GM23338 (cell line): ENCODE measurements around the gene PCSK2. TPM values are rescaled to one million over a fixed set of nuclear protein-coding genes. Genes with fewer than 3 reads are reported as not detected.

Experiments used
- ATAC-seq: fragments of 200-7000 bp; cut with Tn5 transposase; 3 replicates; pipeline ENCODE4 v1.9.1; 2020
- DNase-seq: peaks from one replicate; pipeline ENCODE4 v3.0.0-alpha.2; 2015; ENCODE audit warnings: low spot score
- H2AFZ ChIP-seq: fragments of 200-600 bp; sonication (generic); 2 replicates; pipeline ENCODE4 v1.8.0; 2016; ENCODE audit warnings: antibody characterized with exemption, mild to moderate bottlenecking, moderate library complexity
- H3F3A ChIP-seq: fragments of 200-600 bp; sonication (generic); replicated peaks from 2 replicates; pipeline ENCODE4 v1.8.0; 2017; ENCODE audit warnings: antibody characterized with exemption, mixed run types, low read depth
- H3K27ac ChIP-seq: fragments of 200-600 bp; sonication (generic); 2 replicates; pipeline ENCODE4 v1.6.1; 2016; ENCODE audit warnings: low read depth
- H3K27me3 ChIP-seq: fragments of 200-600 bp; sonication (generic); 2 replicates; pipeline ENCODE4 v1.8.0; 2016; ENCODE audit warnings: mild to moderate bottlenecking, mixed run types, moderate library complexity; ENCODE audit not compliant: insufficient read depth
- H3K36me3 ChIP-seq: fragments of 200-600 bp; sonication (generic); 2 replicates; pipeline ENCODE4 v1.8.0; 2016; ENCODE audit warnings: mild to moderate bottlenecking; ENCODE audit not compliant: insufficient read depth
- H3K4me1 ChIP-seq: fragments of 200-600 bp; sonication (generic); 2 replicates; pipeline ENCODE4 v1.8.0; 2016; ENCODE audit warnings: mild to moderate bottlenecking, moderate library complexity; ENCODE audit not compliant: insufficient read depth
- H3K4me2 ChIP-seq: fragments of 200-600 bp; sonication (generic); 2 replicates; pipeline ENCODE4 v1.7.1; 2017; ENCODE audit warnings: mixed run types
- H3K4me3 ChIP-seq: fragments of 200-600 bp; sonication (generic); 2 replicates; pipeline ENCODE4 v1.6.1; 2016; ENCODE audit warnings: mixed run types
- H3K79me2 ChIP-seq: fragments of 200-600 bp; sonication (generic); replicated peaks from 2 replicates; pipeline ENCODE4 v1.8.0; 2017; ENCODE audit warnings: mild to moderate bottlenecking; ENCODE audit not compliant: insufficient read depth
- H3K9me2 ChIP-seq: fragments of 200-600 bp; sonication (generic); 2 replicates; pipeline ENCODE4 v1.8.0; 2017; ENCODE audit not compliant: insufficient read depth
- H4K20me1 ChIP-seq: fragments of 200-600 bp; sonication (generic); replicated peaks from 2 replicates; pipeline ENCODE4 v1.8.0; 2017; ENCODE audit warnings: mild to moderate bottlenecking; ENCODE audit not compliant: insufficient read depth
- H3K27ac Mint-ChIP-seq: 2 replicates; pipeline ENCODE4 v1.8.0; 2020; ENCODE audit warnings: inconsistent platforms, mild to moderate bottlenecking, moderate library complexity, mixed read lengths
- H3K27me3 Mint-ChIP-seq: 3 replicates; pipeline ENCODE4 v1.8.0; 2022; ENCODE audit warnings: low read depth, mild to moderate bottlenecking, moderate library complexity, mixed read lengths, inconsistent platforms; ENCODE audit not compliant: insufficient read depth, poor library complexity
- H3K36me3 Mint-ChIP-seq: 3 replicates; pipeline ENCODE4 v1.8.0; 2021; ENCODE audit warnings: low read depth, mild to moderate bottlenecking, inconsistent platforms, moderate library complexity, mixed read lengths
- H3K4me1 Mint-ChIP-seq: 3 replicates; pipeline ENCODE4 v1.8.0; 2020; ENCODE audit warnings: mild to moderate bottlenecking, inconsistent platforms, mixed read lengths
- H3K4me3 Mint-ChIP-seq: 3 replicates; pipeline ENCODE4 v1.8.0; 2021; ENCODE audit warnings: moderate library complexity, mild to moderate bottlenecking, inconsistent platforms, mixed read lengths
- H3K9me3 Mint-ChIP-seq: 3 replicates; pipeline ENCODE4 v1.8.0; 2020; ENCODE audit warnings: moderate library complexity, mild to moderate bottlenecking, inconsistent platforms, mixed read lengths
- CREB1 ChIP-seq: fragments of 250-450 bp; sonication (Bioruptor Pico); IDR thresholded peaks from 2 replicates; pipeline ENCODE4 v1.5.0; 2020; ENCODE audit warnings: low read depth, mild to moderate bottlenecking, moderate library complexity
- CTCF ChIP-seq, 2 experiments: fragments of 200-600 bp in 1 of 2; sonication (generic) in 1 of 2; conservative IDR thresholded peaks; 2 replicates each; pipeline versions ENCODE4 v1.5.1 to v1.6.1; 2016 to 2017; ENCODE audit warnings: antibody characterized with exemption in 2 of 2, low read depth in 2 of 2, mild to moderate bottlenecking in 2 of 2, moderate library complexity in 1 of 2
- EZH2 ChIP-seq: fragments of 200-600 bp; sonication (generic); IDR thresholded peaks from one replicate; pipeline ENCODE4 v1.8.0; 2017; ENCODE audit warnings: antibody characterized with exemption, mild to moderate bottlenecking, low read depth; ENCODE audit not compliant: unreplicated experiment
- JUNB ChIP-seq: IDR thresholded peaks from one replicate; pipeline ENCODE4 v1.6.1; 2016; ENCODE audit warnings: antibody characterized with exemption; ENCODE audit not compliant: unreplicated experiment
- NANOG ChIP-seq: IDR thresholded peaks from 2 replicates; pipeline ENCODE4 v1.6.1; 2016; ENCODE audit warnings: antibody characterized with exemption, borderline replicate concordance
- POLR2AphosphoS5 ChIP-seq: IDR thresholded peaks from 2 replicates; pipeline ENCODE4 v1.6.1; 2016; ENCODE audit warnings: antibody characterized with exemption, low read depth
- REST ChIP-seq: IDR thresholded peaks from one replicate; pipeline ENCODE4 v1.6.1; 2018; ENCODE audit warnings: antibody characterized with exemption; ENCODE audit not compliant: unreplicated experiment
- ZNF114 ChIP-seq: fragments of 250-450 bp; sonication (Bioruptor Pico); IDR thresholded peaks from 2 replicates; pipeline ENCODE4 v1.5.0; 2020; ENCODE audit warnings: mild to moderate bottlenecking, moderate library complexity
- ZNF331 ChIP-seq: fragments of 250-450 bp; sonication (Bioruptor Pico); IDR thresholded peaks from 2 replicates; pipeline ENCODE4 v1.5.0; 2020; ENCODE audit warnings: low read depth, mild to moderate bottlenecking, moderate library complexity
- polyA plus RNA-seq: library from polyadenylated mRNA; unstranded; fragments of >200 nt; fragmentation: Nextera tagmentation; extraction: Ambion mirVana; gene quantifications from 2 replicates; pipeline ENCODE4 v1.2.1, GENCODE V29; 2016
- total RNA-seq: library from RNA; depleted of rRNA; stranded (reverse); fragments of >200 nt; shearing (Covaris generic); gene quantifications from 2 replicates; pipeline ENCODE4 v1.2.3, GENCODE V29; 2014
- TF ChIP-seq, protein P1 (sequence below): fragments of 250-450 bp; sonication (Bioruptor Pico); IDR thresholded peaks from 2 replicates; pipeline ENCODE4 v1.5.0; 2020; ENCODE audit warnings: mild to moderate bottlenecking, moderate library complexity

Gene PCSK2
- total and polyA plus RNA-seq, 2 experiments from 2014 or later, result 0.37 to 1.1 TPM

DNA sequence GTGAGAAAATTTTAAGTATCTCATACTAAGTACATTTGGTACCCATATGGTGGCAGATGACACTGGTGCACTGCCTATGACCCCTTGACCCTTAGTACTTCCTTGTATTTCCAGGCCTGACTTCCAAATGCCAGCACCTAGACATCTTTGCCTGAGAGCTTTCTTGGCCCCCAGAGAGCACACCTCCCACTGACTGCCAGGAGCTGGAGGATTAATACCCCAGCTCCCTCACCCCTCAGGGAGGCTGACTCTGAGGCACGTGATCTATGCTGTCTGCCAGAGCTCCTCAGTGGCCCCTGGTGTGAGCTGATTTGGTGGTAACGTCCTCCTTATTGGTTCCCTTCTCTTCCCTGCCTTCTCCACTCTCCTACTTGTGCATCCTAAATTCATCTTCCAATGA is 266.3 kb downstream of the PCSK2 start:
- Histone ChIP-seq H2AFZ (no peak overlapping the region), H3K27ac (no peak overlapping the region), H3K79me2 (no peaks in the 10 kb centered on the region), H3K4me1 (no peaks in the 10 kb centered on the region), H3K27me3 (no peaks in the 10 kb centered on the region), H3F3A (no peaks in the 10 kb centered on the region), H3K4me2 (no peak overlapping the region), H3K36me3 (no peaks in the 10 kb centered on the region), H4K20me1 (no peaks in the 10 kb centered on the region), H3K9me2 (no peaks in the 10 kb centered on the region), H3K4me3 (no peak overlapping the region)
- no peak overlapping the region for H3K27ac Mint-ChIP-seq
- no peak for TF ChIP-seq EZH2
- no peak for TF ChIP-seq ZNF331
- TF ChIP-seq CTCF (conservative IDR thresholded peaks at IDR 0.05; ENCODE audit: low read depth in 2 of 2), result no peak
- TF ChIP-seq CREB1 (CRISPR knock-in tag), result no peak
- TF ChIP-seq NANOG, result no peak
- no peak for TF ChIP-seq ZNF114
- TF ChIP-seq, protein P1, sequence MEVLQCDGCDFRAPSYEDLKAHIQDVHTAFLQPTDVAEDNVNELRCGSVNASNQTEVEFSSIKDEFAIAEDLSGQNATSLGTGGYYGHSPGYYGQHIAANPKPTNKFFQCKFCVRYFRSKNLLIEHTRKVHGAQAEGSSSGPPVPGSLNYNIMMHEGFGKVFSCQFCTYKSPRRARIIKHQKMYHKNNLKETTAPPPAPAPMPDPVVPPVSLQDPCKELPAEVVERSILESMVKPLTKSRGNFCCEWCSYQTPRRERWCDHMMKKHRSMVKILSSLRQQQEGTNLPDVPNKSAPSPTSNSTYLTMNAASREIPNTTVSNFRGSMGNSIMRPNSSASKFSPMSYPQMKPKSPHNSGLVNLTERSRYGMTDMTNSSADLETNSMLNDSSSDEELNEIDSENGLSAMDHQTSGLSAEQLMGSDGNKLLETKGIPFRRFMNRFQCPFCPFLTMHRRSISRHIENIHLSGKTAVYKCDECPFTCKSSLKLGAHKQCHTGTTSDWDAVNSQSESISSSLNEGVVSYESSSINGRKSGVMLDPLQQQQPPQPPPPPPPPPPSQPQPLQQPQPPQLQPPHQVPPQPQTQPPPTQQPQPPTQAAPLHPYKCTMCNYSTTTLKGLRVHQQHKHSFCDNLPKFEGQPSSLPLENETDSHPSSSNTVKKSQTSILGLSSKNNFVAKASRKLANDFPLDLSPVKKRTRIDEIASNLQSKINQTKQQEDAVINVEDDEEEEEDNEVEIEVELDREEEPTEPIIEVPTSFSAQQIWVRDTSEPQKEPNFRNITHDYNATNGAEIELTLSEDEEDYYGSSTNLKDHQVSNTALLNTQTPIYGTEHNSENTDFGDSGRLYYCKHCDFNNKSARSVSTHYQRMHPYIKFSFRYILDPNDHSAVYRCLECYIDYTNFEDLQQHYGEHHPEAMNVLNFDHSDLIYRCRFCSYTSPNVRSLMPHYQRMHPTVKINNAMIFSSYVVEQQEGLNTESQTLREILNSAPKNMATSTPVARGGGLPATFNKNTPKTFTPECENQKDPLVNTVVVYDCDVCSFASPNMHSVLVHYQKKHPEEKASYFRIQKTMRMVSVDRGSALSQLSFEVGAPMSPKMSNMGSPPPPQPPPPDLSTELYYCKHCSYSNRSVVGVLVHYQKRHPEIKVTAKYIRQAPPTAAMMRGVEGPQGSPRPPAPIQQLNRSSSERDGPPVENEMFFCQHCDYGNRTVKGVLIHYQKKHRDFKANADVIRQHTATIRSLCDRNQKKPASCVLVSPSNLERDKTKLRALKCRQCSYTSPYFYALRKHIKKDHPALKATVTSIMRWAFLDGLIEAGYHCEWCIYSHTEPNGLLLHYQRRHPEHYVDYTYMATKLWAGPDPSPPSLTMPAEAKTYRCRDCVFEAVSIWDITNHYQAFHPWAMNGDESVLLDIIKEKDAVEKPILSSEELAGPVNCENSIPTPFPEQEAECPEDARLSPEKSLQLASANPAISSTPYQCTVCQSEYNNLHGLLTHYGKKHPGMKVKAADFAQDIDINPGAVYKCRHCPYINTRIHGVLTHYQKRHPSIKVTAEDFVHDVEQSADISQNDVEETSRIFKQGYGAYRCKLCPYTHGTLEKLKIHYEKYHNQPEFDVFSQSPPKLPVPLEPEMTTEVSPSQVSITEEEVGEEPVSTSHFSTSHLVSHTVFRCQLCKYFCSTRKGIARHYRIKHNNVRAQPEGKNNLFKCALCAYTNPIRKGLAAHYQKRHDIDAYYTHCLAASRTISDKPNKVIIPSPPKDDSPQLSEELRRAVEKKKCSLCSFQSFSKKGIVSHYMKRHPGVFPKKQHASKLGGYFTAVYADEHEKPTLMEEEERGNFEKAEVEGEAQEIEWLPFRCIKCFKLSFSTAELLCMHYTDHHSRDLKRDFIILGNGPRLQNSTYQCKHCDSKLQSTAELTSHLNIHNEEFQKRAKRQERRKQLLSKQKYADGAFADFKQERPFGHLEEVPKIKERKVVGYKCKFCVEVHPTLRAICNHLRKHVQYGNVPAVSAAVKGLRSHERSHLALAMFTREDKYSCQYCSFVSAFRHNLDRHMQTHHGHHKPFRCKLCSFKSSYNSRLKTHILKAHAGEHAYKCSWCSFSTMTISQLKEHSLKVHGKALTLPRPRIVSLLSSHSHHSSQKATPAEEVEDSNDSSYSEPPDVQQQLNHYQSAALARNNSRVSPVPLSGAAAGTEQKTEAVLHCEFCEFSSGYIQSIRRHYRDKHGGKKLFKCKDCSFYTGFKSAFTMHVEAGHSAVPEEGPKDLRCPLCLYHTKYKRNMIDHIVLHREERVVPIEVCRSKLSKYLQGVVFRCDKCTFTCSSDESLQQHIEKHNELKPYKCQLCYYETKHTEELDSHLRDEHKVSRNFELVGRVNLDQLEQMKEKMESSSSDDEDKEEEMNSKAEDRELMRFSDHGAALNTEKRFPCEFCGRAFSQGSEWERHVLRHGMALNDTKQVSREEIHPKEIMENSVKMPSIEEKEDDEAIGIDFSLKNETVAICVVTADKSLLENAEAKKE (CRISPR knock-in tag), result no peak
- TF ChIP-seq REST, result no peak
- no peak for TF ChIP-seq POLR2AphosphoS5
- no peak for TF ChIP-seq JUNB
- no peaks in the 10 kb centered on the region for H3K27me3 Mint-ChIP-seq
- no peaks in the 10 kb centered on the region for H3K4me1 Mint-ChIP-seq
- H3K36me3 Mint-ChIP-seq, result peaks cover 3% of the 10 kb centered on the region; the same call in 1 of the 3 replicates
- H3K9me3 Mint-ChIP-seq, result no peaks in the 10 kb centered on the region
- no peak for DNase-seq
- no peak for ATAC-seq
- H3K4me3 Mint-ChIP-seq, result no peak overlapping the region
